ENCODE results near the gene NHSL2. TPM values are rescaled to one million over a fixed set of nuclear protein-coding genes. Genes with fewer than 3 reads are reported as not detected.

NHSL2 gene
- total and polyA plus RNA-seq, 2 of the 13 experiments (the other 11 are each of a cell fraction or from before 2014, with no cell fraction given) = not detected

DNA sequence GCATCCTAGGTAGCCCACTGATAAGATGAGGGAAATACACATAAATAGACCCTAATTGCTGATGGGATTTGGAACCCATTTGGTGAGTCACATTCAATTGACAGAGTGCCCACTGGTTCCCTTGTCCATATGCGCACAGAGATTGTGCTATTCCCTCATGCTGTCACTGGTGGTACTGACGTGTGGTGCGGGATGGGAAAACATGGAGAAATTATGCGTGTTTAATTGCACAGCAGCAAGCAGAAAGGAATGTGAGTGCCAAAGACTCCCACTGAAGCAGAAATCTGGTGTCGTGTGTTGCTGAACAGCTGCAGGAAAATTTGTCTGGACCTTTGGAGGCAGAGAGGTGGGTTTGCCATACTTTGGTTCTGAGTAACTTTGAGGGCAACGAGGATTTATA lies 92.2 kb downstream of the NHSL2 start (continued):
- TF ChIP-seq, protein P1, sequence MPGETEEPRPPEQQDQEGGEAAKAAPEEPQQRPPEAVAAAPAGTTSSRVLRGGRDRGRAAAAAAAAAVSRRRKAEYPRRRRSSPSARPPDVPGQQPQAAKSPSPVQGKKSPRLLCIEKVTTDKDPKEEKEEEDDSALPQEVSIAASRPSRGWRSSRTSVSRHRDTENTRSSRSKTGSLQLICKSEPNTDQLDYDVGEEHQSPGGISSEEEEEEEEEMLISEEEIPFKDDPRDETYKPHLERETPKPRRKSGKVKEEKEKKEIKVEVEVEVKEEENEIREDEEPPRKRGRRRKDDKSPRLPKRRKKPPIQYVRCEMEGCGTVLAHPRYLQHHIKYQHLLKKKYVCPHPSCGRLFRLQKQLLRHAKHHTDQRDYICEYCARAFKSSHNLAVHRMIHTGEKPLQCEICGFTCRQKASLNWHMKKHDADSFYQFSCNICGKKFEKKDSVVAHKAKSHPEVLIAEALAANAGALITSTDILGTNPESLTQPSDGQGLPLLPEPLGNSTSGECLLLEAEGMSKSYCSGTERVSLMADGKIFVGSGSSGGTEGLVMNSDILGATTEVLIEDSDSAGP (CRISPR knock-in tag; IDR thresholded peaks at IDR 0.05; ENCODE audit: borderline replicate concordance) = no peak
- no peak for TF ChIP-seq ZNF790 (CRISPR knock-in tag; IDR thresholded peaks at IDR 0.05; ENCODE audit: borderline replicate concordance)
- no peak for TF ChIP-seq NFRKB (IDR thresholded peaks at IDR 0.05)

DNA sequence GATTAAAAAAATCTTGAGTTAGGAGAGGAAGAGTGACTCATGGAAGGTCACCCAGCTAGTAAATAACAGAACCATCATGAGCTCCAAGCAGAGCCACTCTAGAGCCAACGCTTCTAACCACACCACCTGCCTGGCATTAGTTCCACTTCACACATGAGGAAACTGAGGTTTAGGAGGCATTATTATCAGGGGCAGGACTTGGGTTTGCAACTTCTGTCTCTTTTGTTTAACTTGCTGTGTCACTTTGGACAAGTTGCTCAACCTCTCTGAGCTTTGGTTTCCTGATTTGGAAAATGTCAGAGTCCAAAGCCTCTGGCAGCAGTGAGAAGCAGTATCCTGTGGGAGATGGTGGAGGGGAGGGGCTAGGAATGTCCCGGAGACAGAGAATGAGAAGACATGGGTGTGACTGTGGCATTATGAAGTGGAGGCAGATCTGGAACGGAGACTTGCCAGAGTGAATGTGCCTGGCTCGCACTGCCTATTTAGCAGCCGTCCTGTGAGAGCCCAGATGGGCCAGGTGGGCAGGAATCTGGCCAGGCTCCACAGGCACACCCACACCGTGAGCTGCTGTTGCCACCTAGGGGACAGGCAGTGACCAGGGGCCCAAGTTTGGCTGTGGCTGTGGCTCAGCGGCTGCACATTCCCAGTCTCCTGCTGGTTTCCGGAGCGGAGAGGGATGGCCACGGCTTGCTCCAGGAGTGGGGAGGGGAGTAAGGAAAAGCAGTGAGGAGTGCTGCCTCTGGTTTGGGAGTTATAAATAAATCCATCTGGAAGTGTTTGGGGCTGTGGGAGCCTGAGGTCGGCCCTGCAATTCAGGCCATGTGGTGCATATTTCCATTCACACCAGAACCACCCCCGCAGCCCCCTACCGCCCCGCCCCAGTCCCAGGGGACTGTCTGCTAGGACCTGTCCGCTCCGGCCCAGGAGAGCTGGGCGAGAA lies 93.4 kb downstream of the NHSL2 start:
- no peaks in the 10 kb centered on the region for H3K79me2 ChIP-seq (ENCODE audit: insufficient read depth, low read length)
- FAIRE-seq = no peak
- TF ChIP-seq CTCF (CRISPR knock-in tag; IDR thresholded peaks at IDR 0.05) (peak; percentile 35), STAG1 (CRISPR knock-in tag; IDR thresholded peaks at IDR 0.05) (peak; percentile 10; the same call in 1 of the 2 replicates), HNF4G (IDR thresholded peaks at IDR 0.05; ENCODE audit: borderline replicate concordance, low read depth, low read length) (no peak), HNF4G (CRISPR knock-in tag; IDR thresholded peaks at IDR 0.05; ENCODE audit: borderline replicate concordance, low read depth) (no peak)
- peak; percentile 71 for ATAC-seq
- H3K4me3 ChIP-seq (replicated peaks in 1 of 3; ENCODE audit: insufficient read depth in 1 of 3, low read depth in 2 of 3, low read length in 3 of 3) = no peak overlapping the region
- H3K36me3 ChIP-seq (replicated peaks in 1 of 2; ENCODE audit: control insufficient read depth in 1 of 2, insufficient read depth in 2 of 2, low read length in 2 of 2) = no peaks in the 10 kb centered on the region
- H3K9ac ChIP-seq (ENCODE audit: insufficient read depth, low read depth, low read length) = no peak overlapping the region
- no peaks in the 10 kb centered on the region for H3K27me3 ChIP-seq (ENCODE audit: control insufficient read depth in 1 of 2, insufficient read depth in 2 of 2, low read length in 2 of 2)
- H3K4me1 ChIP-seq (ENCODE audit: insufficient read depth, low read length) = no peaks in the 10 kb centered on the region
- in situ Hi-C loops (cut with HindIII; ENCODE audit: extremely low pct_ligation_motif_present, low pct_unique_long_range_greater_than_20kb) = no loop called here
- no peaks in the 10 kb centered on the region for H3K9me3 ChIP-seq (ENCODE audit: low read length)
- no peak overlapping the region for H3K4me2 ChIP-seq (ENCODE audit: low read depth, low read length)
- DNase-seq (ENCODE audit: low spot score) = no peak
- no peak overlapping the region for H3K27ac ChIP-seq (ENCODE audit: extremely low read length, insufficient read depth, low read length)
- intact Hi-C loops (cut with micrococcal nuclease; ENCODE audit: unreplicated experiment) = no loop called here
- BruUV-seq (replicated peaks) = no TSS peak
- CTCF ChIA-PET (ENCODE audit: low intra/inter-chr PET ratio, low total read pairs) = no interaction called here
- POLR2A ChIA-PET = no interaction called here
- 17% methylated on average over 6 of the region's 17 CpGs for WGBS (ENCODE audit: low lambda C conversion rate)
- H2AFZ ChIP-seq (ENCODE audit: low read length) = no peak overlapping the region
- H4K20me1 ChIP-seq (ENCODE audit: insufficient read depth, low read length) = no peaks in the 10 kb centered on the region

All from HepG2 (cell line).